ENCODE data around the gene CHDH.
A peak's percentile ranks its signal among the peaks of the same experiment; 100 is the strongest.

The CHDH gene
- 0.82 to 4.8 reads per million in 2 donors for total RNA-seq

DNA sequence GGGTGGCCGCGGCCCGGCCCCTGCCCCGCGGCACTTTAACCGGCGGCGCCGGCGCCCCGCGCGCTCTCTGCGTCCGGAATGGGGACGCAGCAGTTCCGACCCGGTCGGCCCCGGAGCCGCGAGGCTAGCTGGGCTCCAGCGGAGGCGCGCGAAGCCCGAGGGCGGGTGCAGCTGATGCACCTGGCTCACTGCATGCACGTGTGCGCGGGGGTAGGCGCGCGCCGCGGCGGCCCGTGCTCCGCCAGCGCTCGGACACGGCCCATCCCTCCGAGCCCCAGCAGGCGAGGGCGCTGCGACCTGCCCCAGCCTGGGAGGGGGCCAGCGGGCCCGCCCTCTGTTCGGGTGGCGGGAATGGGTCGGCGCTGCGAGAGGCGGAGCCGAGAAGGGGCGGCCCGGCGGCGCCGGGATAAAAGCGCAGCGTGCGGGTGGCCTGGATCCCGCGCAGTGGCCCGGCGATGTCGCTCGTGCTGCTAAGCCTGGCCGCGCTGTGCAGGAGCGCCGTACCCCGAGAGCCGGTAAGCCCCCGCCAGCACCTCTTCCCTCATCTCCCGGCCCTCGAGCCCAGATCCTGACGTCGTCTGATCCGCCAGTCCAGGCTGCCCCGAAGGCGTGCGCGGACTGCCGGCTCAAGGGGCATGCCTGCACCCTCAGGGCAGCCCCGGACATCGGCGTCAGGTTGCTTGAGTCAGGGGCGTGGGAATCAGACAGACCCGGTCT is at the start of gene CHDH, which contains the start of gene IL17RB:
CHDH (minus strand) TSS at position 286 of the 717 bp plus-strand sequence. CDS start 22,411 bp downstream, outside the sequence.
IL17RB (plus strand) TSS at position 435 of the 717 bp plus-strand sequence; CDS start at position 456, 21 bp downstream.
- DNase-seq: no peak

DNA sequence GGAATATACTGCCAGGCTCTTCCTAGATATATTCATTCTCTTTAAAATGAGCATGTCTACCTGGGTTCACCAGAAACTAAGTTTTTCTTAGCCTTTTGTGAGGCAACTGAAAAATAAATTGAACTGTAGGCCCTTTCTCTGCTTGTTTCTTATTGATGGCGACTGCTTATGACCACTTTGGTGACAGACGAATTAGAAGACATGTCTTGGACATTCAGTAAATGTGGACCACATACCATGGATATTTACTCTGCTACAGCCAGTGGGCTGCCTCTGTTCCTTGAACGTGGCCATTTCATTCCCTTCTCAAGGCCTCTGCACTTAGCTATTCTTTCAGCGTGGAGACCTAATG is 46.0 kb upstream of the CHDH start:
- no peak for DNase-seq

DNA sequence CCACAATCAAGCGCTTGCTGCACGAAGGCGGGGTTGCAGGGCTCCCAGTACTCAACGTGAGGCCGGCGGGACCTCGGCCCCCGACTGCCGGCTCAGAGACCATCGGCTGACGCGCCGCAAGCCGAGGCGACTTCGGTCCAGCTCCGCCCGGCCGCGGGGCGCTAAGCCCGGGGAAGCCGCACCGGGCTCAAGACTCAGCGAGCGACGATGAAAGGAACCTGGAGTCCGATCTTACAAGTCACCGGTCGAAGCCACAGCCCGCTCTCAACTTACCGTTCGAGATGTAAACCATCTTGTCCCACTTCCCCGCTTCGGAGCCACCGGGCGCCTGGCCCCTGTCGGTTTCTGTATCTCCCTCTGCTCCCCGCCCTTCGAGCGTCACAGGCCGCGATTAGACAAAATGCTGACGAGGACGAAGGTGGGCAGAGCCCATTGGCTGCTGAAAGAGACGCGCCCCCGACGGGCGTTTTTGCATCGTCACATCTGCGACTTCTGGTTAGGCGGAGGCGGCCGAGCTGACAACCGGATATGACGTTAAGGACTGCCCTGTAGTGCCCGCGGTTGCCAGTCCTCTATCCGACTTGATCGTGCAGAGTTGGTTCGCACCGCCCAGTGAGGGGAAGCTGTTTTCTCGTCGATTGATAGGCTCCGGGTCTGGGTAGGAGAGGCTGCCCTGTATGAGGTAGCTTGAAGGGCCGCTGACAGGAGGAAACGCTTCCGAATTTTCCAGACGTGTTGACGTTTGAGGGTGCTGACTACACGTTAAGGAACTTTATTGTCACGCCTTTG is 45.5 kb upstream of the CHDH start, which contains the start of gene SELENOK:
SELENOK (minus strand) TSS at position 363 of the 789 bp plus-strand sequence.
- DNase-seq: peak; percentile 84

DNA sequence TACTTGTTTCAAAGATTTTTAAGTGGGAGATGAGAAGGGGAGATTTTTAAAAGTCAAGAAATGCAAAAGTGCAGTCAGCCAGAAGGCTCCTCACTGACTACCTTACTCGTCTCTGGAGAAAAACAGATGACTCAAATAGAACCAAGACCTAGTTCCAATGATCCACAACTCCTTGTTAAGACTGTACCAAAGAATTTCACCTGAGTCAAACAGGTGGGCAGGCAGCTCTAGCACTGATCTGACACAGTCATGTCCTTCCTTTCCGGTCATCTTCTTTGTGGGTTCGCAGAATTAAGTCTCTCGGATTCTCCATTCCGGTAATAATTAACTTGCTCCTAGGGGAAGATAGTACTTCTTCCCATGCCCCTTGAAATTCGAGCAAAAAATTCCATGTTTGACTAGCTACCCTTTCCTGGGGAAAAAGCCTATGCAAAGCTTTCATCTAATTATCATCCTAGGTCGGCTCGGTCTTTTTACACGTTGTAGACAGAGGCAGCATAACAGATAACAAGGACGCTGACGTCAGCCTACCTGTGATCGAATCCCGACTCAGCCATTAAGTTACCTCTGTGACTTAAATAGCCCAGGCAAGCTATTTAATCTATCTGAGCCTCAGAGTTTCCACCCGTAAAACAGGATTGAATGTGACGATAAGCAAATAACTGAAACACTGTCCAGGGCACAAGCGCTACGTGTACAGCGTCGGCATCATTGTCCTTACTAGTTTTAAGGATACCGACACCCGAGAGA is 44.7 kb upstream of the CHDH start:
- DNase-seq: no peak

GRCh38 chr3:53888232-53888631 is 42.0 kb upstream of the CHDH start:
- DNase-seq: no peak

- DNase-seq: no peak
Measured at GRCh38 chr3:53887446-53887845, 41.2 kb upstream of the CHDH start.

DNA sequence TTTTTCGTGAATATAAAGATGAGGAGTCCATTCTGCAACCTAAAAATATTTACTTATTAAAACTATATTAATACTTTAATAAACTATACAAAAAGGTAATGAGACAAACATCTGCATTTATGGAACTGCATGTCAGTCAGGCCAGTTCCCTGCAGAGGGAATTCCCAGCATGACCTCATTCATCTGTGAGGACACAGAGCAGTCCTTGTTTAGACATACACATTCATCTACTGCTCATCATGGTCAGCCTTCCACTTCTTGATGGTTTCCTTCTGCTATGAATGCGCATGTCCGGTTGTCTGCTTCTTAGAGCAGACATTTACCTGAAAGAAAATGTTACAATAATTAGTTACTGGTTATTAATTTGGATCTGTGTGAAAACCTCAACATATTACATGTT is 39.0 kb upstream of the CHDH start:
- DNase-seq: no peak

DNA sequence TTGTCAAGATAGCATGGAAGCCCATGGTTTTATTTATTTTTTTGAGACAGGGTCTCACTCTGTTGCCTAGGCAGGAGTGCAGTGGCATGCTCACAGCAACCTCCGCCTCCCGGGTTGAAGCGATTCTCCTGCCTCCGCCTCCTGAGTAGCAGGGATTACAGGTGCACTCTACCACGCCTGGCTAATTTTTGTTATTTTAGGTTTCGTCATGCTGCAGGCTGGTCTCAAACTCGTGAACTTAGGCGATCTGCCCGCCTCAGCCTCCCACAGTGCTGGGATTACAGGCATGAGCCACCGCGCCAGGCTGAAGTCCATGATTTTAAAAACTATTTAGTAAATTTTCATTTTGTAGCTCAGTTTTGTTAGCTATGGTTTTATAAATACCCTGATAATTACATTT is 38.4 kb upstream of the CHDH start:
- DNase-seq: no peak

GRCh38 chr3:53883008-53883407 is 36.8 kb upstream of the CHDH start:
- no peak for DNase-seq

- DNase-seq: peak; percentile 79
Measured at GRCh38 chr3:53881691-53882593, 35.7 kb upstream of the CHDH start, which contains the start of gene ACTR8. Gene ACTR8 (minus strand): TSS chr3:53882152. CDS start chr3:53882101, 51 bp downstream.

- DNase-seq: no peak
Measured at GRCh38 chr3:53880396-53881345, 34.5 kb upstream of the CHDH start.

- DNase-seq: no peak
Measured at GRCh38 chr3:53865732-53866499, 19.7 kb upstream of the CHDH start.

DNA sequence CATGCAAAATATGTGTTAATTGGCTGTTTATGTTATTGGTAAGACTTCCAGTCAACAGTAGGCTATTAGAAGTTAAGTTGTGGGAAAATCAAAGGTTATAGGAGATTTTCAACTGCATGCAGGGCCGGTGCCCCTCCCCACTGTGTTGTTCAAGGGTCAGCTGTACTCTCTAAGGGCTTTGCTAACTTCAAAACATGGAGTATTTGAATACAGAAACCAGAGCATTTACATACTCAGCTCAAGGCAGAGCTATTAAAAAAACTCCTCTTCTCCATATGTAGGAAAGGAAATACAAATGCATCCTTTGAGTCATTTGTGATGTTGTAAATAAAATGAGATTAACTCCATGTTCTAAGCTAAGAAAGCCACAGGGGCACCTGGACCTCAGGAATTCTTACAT is 16.9 kb upstream of the CHDH start:
- DNase-seq: no peak

DNA sequence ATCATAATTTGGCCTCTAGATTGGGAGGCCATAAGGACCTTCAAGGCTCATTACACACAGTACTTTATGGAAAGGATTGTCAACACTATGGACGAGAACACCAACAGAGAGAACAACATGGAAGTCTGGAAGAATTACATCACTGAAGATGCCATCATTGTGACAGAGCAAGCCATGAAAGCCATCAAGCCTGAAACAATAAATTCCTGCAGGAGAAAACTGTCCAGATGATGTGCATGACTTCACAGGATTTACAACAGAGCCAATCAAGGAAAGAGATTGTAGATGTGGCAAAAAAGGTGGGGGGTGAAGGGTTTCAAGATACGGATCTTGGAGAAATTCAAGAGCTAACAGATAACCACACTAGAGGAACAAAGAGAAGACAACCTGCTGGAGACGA is 16.0 kb upstream of the CHDH start:
- no peak for DNase-seq

DNA sequence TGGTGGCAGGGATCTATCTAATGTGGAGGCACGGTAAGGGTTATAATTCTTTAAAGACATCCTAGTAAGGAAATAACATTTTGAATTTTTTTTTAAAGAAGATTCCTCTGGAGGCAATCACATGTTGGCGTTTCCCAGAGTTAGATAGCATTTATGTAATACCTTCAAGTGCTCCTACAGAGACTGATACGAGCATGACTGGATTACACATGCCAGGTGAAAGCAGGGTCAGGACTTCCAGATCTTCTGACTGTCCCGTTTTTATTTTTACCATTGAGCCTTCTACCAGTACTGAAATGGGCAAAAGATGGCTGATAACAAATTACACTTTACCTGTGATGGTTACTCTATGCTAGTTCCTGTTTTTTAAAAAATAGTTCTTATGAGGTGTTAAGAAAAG is 14.0 kb upstream of the CHDH start:
- no peak for DNase-seq

DNA sequence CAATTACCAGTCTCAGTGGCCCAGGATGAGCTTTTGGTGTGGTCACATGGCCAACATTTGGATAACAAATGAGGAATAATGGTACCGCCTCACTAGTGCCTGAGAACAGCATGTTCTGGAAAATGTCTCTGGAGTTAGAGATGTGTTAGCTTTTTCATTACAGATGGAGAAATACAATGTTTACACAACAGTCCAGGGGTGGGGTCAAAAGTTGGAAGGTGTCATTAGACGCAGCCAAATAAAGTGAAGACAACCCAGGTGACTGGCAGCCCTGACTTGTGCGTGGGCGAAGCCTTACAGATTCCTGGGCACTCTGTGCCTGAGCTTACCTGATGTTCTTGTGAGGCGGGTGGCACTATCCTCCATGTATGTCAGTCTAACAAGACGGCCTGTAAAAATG is 13.0 kb upstream of the CHDH start:
- no peak for DNase-seq

GRCh38 chr3:53858096-53858741 is 12.0 kb upstream of the CHDH start:
- no peak for DNase-seq

DNA sequence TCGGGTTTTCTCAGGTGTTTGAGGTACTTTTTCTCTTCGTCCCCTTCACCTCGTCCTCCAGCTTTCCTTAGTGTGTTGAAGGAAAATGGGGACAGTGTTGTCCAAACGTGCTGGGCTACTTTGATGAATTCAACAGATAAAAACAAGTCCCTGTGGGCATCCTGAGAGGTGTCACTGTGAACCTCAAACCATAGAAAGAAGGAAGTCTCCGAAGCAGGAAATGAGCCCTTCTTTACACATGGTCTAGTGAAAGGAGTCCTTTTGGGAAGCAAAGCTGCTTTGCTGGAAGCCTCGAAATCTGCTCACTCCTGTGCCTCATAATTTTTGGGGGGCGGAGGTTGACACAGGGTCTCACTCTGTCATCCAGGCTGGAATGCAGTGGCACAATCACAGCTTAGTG is 10.7 kb upstream of the CHDH start:
- no peak for DNase-seq

GRCh38 chr3:53850895-53851294 is 4.7 kb upstream of the CHDH start:
- DNase-seq: no peak

DNA sequence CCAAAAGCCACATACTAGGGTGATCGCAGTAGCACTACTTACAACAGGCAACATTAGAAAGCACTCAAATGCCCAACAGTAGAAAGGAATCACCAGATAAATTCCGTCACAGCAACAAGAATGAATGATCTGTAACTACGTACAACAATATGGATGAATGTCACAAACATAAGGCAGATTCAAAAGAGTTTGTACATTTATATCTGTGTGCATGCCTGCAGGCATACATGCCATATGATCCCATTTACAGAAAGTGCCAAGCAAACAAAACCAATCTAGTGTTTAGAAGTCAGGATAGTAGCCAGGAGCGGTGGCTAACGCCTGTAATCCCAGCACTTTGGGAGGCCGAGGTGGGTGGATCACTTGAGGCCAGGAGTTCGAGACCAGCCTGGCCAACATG is 3.7 kb upstream of the CHDH start:
- DNase-seq: no peak

Measured in activated gamma-delta T cell (primary cell).